ENCODE results near the gene CIRBP.
A peak's percentile ranks its signal among the peaks of the same experiment; 100 is the strongest.

CIRBP gene

DNA sequence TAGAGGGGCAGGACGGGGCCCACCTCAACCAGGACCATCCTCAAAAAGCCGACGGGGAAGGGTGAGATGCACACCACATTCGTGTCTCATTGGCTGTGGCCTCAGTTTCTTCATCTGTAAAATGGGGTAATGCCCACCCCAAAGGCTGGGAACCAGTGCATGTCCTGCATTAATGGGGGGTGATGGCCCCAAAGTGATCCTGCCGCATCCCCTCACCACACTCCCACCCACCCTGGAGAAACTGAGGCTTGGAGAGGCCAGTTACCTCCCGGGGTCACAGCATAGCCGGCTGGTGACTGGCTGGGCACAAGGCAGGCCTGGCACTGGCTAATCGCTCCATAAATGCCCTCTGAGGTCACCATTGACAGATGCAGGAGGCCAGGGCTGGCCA is 21.4 kb upstream of the CIRBP start:
- Mint-ChIP-seq H3K27me3 (ENCODE audit: low read depth) (no peaks in the 10 kb centered on the region), H3K36me3 (ENCODE audit: low read depth) (peaks cover 12% of the 10 kb centered on the region), H3K9me3 (no peaks in the 10 kb centered on the region), H3K27ac (no peak overlapping the region), H3K4me1 (peaks cover 10% of the 10 kb centered on the region), H3K4me3 (peak overlapping the region; percentile 19 to 88 (median 34))
- TF ChIP-seq, protein P1, sequence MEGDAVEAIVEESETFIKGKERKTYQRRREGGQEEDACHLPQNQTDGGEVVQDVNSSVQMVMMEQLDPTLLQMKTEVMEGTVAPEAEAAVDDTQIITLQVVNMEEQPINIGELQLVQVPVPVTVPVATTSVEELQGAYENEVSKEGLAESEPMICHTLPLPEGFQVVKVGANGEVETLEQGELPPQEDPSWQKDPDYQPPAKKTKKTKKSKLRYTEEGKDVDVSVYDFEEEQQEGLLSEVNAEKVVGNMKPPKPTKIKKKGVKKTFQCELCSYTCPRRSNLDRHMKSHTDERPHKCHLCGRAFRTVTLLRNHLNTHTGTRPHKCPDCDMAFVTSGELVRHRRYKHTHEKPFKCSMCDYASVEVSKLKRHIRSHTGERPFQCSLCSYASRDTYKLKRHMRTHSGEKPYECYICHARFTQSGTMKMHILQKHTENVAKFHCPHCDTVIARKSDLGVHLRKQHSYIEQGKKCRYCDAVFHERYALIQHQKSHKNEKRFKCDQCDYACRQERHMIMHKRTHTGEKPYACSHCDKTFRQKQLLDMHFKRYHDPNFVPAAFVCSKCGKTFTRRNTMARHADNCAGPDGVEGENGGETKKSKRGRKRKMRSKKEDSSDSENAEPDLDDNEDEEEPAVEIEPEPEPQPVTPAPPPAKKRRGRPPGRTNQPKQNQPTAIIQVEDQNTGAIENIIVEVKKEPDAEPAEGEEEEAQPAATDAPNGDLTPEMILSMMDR (IDR thresholded peaks at IDR 0.05; ENCODE audit: unreplicated experiment in 3 of 3): no peak

DNA sequence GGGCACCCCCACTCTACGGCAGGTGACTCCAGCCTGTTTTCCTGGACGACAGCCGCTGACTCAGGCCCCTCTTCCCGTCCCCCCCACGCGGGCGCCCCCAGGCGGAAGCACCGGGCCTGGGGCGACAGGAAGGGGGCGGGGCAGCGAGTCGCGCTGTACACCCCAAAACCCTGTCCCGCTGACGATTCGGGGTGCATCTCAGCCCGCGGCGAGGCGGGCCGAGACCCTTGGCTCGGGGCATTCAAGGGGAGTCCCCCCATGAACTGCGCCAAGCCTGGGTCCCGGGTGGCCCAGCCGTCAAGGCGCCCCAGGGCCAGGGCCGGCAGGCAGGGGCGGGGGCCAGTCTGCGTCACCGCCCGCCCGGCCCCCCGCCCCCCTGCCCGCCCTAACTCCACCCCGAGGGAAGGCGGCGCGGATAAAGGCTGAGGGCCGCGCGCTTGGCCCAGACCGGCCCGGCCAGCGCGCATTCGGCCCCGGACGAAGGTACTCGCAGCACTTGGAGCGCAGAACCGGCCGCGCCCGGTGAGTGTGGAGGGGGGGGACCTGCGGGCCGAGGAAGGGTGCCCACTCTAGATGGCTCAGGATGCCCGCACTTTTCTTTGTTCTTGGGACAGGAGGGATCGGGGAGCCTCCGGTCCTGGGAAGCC is 20.9 kb upstream of the CIRBP start, which contains the start of gene MIDN:
Gene MIDN, plus strand, starts transcription at position 445 of the 647 bp plus-strand sequence. CDS start 1,714 bp downstream, outside the sequence.
- Mint-ChIP-seq H3K27me3 (ENCODE audit: low read depth) (no peaks in the 10 kb centered on the region), H3K4me3 (peak within 1 kb of the TSS; percentile 83 to 88 (median 86)), H3K4me1 (peaks cover 9% of the 10 kb centered on the region), H3K9me3 (no peaks in the 10 kb centered on the region), H3K27ac (peak within 1 kb of the TSS; percentile 62 to 94 (median 92)), H3K36me3 (ENCODE audit: low read depth) (peaks cover 12% of the 10 kb centered on the region)
- TF ChIP-seq, protein P1 (IDR thresholded peaks at IDR 0.05; ENCODE audit: unreplicated experiment in 3 of 3): no peak

DNA sequence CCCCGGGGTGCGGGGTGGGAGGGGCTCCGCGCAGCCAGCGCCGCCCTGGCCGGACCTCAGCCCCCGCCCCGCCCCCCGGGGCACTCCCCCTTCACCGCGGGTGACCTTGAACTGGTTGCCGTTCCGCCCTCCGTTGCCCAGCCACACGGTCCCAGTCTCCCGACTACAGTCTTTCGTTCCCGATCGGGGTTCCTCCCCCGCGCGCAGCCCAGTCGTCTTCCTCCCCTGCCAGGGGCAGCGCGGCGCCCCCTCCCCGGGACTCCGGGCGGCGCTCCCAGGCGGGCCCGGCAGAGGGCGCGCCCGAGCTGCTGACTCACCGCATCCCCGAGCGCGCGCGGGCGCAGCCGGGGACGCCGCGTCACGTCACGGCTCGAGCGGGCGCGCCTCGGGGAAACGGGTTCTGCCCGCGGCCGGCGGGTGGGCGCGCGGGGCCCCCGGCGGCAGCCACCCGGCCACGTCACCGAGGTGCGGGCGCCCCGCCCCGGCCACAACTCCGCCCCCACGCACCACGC is 20.3 kb upstream of the CIRBP start:
- no peaks in the 10 kb centered on the region for H3K27me3 Mint-ChIP-seq (ENCODE audit: low read depth)

DNA sequence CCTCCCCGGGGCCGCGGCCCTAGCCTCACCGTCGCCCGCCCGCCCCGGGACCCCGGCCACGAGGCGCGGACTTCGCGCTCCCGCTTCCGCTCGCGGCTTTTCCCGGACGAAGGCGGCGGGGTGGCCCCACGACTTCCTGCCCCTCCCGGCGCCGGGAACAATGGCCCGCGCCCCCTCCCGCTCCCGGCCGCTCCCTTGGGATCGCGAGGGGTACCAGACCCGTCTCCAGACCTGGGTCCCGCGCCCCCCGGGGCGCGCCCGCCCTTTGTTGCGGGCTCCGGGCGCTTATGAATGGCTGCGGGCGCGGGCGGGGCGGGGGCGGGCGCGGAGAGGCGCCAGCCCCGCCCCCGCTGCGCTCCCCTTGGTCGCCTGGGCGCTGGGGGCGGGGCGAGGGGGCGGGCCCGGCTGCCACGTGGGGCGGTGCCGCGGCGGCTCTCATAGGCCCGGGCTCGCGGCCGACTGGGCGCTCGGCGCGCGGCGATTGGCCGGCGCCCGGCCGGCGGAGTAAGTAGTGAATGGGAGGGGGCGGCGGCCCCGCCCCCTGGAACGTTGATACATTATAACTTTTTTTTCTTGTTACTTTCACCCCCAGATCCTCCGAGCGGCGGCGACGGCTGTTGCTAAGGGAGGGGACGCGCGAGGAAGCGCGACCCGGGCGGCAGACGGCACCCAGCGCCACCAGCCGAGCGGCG is 19.7 kb upstream of the CIRBP start:
- H3K27ac Mint-ChIP-seq: peak overlapping the region; percentile 94 to 98 (median 98)
- no peaks in the 10 kb centered on the region for H3K9me3 Mint-ChIP-seq
- no peaks in the 10 kb centered on the region for H3K27me3 Mint-ChIP-seq (ENCODE audit: low read depth)
- TF ChIP-seq, protein P1 (IDR thresholded peaks at IDR 0.05; ENCODE audit: unreplicated experiment in 3 of 3): no peak
- peaks cover 4% of the 10 kb centered on the region for H3K4me1 Mint-ChIP-seq
- peaks cover 13% of the 10 kb centered on the region for H3K36me3 Mint-ChIP-seq (ENCODE audit: low read depth)
- peak overlapping the region; percentile 90 to 96 (median 95) for H3K4me3 Mint-ChIP-seq

More for the DNA sequence above, 20.3 kb upstream of the CIRBP start:
- TF ChIP-seq, protein P1 (IDR thresholded peaks at IDR 0.05; ENCODE audit: unreplicated experiment in 3 of 3): peak; percentile 85 to 87 (median 86)
- Mint-ChIP-seq H3K9me3 (no peaks in the 10 kb centered on the region), H3K4me3 (peak overlapping the region; percentile 83 to 88 (median 86)), H3K36me3 (ENCODE audit: low read depth) (peaks cover 12% of the 10 kb centered on the region), H3K27ac (peak overlapping the region; percentile 44 to 92 (median 62)), H3K4me1 (peaks cover 5% of the 10 kb centered on the region)

DNA sequence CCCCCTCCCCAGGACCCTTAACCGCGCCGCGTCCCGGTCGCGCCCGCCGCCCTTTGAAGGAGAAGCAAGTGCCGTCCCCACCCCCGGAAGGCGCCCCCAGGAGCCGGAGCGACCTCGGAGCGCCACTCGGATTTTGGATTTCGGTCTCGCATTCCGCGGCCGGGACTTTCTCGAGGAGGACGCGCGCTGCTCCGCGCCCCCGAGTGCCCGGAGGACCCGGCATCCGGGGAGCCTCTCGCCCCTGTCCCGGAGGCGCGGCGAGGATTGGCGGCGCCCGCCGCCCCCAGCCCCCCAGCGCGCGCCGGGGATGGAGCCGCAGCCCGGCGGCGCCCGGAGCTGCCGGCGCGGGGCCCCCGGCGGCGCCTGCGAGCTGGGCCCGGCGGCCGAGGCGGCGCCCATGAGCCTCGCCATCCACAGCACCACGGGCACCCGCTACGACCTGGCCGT is 19.1 kb upstream of the CIRBP start:
- no peaks in the 10 kb centered on the region for H3K27me3 Mint-ChIP-seq (ENCODE audit: low read depth)
- H3K4me3 Mint-ChIP-seq: peak overlapping the region; percentile 90 to 96 (median 95)
- TF ChIP-seq, protein P1 (IDR thresholded peaks at IDR 0.05; ENCODE audit: unreplicated experiment in 3 of 3): no peak
- H3K36me3 Mint-ChIP-seq (ENCODE audit: low read depth): peaks cover 19% of the 10 kb centered on the region
- peak overlapping the region; percentile 94 to 98 (median 98) for H3K27ac Mint-ChIP-seq
- H3K4me1 Mint-ChIP-seq: no peaks in the 10 kb centered on the region
- no peaks in the 10 kb centered on the region for H3K9me3 Mint-ChIP-seq
